H7 (cell line): ENCODE data around the gene GNA15. TPM values are rescaled to one million over a fixed set of nuclear protein-coding genes. Genes with fewer than 3 reads are reported as not detected.
"Not testable (repeated sequence)": the region's sequence is repeated elsewhere in the genome, so short reads cannot be mapped to it uniquely, and the experiment has no call there.

ENCODE experiments used
- DNase-seq: peaks from one replicate; pipeline ENCODE4 v3.0.0; 2012
- H3K27me3 ChIP-seq: 2 replicates; pipeline ENCODE4 v1.6.0; 2011; ENCODE audit warnings: mild to moderate bottlenecking, low read length; ENCODE audit not compliant: control insufficient read depth, insufficient read depth
- H3K36me3 ChIP-seq: replicated peaks from 2 replicates; pipeline ENCODE4 v1.5.1; 2011; ENCODE audit warnings: low read length; ENCODE audit not compliant: control insufficient read depth, insufficient read depth
- H3K4me3 ChIP-seq: 2 replicates; pipeline ENCODE4 v1.5.1; 2011; ENCODE audit warnings: low read depth, mild to moderate bottlenecking, control low read depth, low read length, moderate library complexity; ENCODE audit not compliant: insufficient read depth
- total RNA-seq: library from RNA; depleted of rRNA; stranded (reverse); fragments of >200 nt; shearing (Covaris generic); gene quantifications from 2 replicates; pipeline ENCODE4 v1.2.3, GENCODE V29; 2014

The GNA15 gene
- total RNA-seq, 1 experiment from 2014 or later: not detected

- H3K4me3 ChIP-seq: no peak overlapping the region
These were observed 10.3 kb downstream of the GNA15 start for GRCh38 chr19:3145909-3146676.

DNA sequence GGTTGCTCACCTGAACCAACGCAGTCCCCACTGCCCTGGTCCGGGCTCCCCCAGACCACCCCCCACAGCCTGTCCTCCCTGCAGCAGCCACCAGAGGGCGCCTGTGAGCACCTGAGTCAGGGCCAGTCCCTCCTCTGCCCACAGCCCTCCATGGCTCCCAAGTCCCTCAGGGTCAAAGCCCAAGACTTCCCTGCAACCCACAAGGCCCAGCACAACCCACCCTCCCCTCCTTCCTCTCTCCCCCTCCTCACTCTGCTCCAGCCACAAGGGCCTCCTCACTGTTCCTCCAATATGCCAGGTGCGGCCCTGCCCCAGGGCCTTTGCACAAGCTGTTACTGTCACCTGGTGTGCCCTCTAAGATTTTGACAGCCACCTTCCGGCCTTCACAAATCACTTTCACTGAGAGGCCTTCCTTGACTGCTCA lies 10.9 kb downstream of the GNA15 start:
- no peak overlapping the region for H3K4me3 ChIP-seq
- peak; percentile 92 for DNase-seq
- no peaks in the 10 kb centered on the region for H3K36me3 ChIP-seq
- H3K27me3 ChIP-seq: no peaks in the 10 kb centered on the region; the same call in 1 of the 2 replicates

More at GRCh38 chr19:3145909-3146676, 10.3 kb downstream of the GNA15 start:
- Histone ChIP-seq H3K36me3 (no peaks in the 10 kb centered on the region), H3K27me3 (no peaks in the 10 kb centered on the region; the same call in 1 of the 2 replicates)
- peak; percentile 57 for DNase-seq

GRCh38 chr19:3148503-3148902 lies 12.7 kb downstream of the GNA15 start:
- no peak overlapping the region for H3K4me3 ChIP-seq
- DNase-seq: no peak
- H3K36me3 ChIP-seq: no peaks in the 10 kb centered on the region
- no peaks in the 10 kb centered on the region; the same call in 1 of the 2 replicates for H3K27me3 ChIP-seq

DNA sequence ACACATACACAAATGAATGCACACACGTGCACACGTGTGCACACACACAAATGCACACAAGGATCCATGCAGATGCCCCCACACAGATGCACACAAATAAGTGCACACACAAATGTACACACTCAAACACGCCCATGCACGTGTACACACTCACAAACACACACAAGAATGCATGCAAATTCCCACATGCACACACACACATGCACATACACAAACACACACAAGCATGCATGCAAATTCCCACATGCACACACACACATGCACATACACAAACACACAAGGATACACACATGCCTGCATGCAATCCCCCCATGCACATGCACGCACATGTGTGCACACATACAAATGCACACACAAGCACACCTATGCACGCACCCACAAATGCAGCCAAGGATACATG lies 13.3 kb downstream of the GNA15 start:
- H3K27me3 ChIP-seq: no peaks in the 10 kb centered on the region; the same call in 1 of the 2 replicates
- DNase-seq: no peak
- no peak overlapping the region for H3K4me3 ChIP-seq
- no peaks in the 10 kb centered on the region for H3K36me3 ChIP-seq

DNA sequence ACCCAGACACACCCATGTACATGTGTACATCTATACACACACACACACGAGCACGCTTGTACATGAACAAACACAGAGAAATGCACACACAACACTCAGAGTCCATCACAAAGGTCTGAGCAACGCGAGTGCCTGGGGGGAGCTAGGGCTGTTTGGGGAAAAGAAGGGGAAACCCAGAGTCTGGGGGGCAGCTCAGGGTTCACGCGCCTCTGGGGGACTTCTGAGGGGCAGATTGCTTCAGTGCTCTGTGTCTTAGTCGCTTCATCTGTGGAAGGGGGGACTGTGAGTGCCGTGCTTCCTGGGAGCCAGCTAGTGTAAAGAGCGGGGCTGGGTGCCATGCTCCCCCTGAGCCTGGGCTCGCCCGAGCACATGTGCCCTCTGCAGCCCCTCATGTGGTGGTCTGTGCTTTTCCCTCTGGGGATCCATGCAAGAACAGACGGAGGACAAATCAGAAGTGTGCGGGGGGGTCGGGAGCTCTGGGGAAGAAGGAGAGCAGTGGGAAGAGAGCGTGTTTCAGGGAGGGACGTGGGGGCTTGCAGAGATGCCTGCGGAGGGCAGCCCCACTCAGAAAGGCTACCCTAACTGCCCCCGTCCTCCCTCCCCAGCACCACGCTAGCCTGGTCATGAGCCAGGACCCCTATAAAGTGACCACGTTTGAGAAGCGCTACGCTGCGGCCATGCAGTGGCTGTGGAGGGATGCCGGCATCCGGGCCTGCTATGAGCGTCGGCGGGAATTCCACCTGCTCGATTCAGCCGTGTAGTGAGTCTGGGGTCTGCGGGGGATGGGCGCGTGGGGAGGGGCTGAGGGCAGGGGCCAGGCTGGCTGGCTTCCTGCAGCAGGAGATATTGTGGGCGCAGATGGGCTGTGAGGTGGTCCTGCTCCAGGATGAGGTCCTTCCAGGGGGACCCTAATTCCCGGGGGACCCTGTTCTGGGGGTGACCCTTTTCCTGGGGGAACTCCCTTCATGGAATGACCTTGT lies 14.0 kb downstream of the GNA15 start:
- peak; percentile 70 for DNase-seq
- no peaks in the 10 kb centered on the region; the same call in 1 of the 2 replicates for H3K27me3 ChIP-seq
- H3K4me3 ChIP-seq: no peak overlapping the region
- H3K36me3 ChIP-seq: no peaks in the 10 kb centered on the region

- Histone ChIP-seq H3K36me3 (no peaks in the 10 kb centered on the region), H3K4me3 (no peak overlapping the region), H3K27me3 (no peaks in the 10 kb centered on the region; the same call in 1 of the 2 replicates)
- no peak for DNase-seq
These were observed 15.0 kb downstream of the GNA15 start for GRCh38 chr19:3150739-3151329.

DNA sequence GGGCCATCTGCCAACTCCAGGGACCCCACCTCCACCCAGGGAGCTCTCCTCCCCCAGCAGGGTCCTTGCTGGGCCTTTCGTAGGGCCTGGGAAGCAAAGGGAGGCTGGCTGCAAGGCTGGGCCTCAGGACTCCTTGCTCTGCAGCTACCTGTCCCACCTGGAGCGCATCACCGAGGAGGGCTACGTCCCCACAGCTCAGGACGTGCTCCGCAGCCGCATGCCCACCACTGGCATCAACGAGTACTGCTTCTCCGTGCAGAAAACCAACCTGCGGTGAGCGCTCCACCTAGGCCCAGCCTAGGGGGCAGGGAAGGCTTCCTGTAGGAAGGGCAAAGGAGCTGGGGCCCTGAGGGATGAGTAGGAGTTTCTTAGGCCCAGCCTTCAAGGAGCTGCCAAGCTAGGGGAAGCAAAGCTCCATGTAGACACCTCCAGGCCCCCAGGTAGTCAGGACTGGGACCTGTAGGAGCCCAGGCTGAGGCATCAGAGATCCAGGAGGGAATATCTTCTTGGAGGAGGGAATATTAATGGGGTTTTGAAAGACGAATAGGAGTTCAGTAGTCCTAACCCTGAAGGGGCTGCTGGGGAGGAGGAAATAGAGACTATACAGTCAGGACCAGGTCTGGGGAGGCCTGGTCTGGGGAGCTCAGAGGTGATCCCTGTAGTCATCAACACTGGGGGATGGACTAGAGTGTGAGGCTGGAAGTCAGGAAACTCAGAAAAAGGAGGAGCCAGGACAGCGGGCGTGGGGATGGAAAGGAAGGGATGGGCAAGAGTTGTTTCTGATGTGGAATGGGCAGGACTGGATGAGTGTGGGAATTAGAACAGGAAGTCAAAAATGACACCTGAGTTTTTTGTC lies 16.0 kb downstream of the GNA15 start:
- no peak overlapping the region for H3K4me3 ChIP-seq
- no peaks in the 10 kb centered on the region; the same call in 1 of the 2 replicates for H3K27me3 ChIP-seq
- no peaks in the 10 kb centered on the region for H3K36me3 ChIP-seq
- DNase-seq: peak; percentile 46

GRCh38 chr19:3152419-3152780 lies 16.6 kb downstream of the GNA15 start:
- no peaks in the 10 kb centered on the region; the same call in 1 of the 2 replicates for H3K27me3 ChIP-seq

DNA sequence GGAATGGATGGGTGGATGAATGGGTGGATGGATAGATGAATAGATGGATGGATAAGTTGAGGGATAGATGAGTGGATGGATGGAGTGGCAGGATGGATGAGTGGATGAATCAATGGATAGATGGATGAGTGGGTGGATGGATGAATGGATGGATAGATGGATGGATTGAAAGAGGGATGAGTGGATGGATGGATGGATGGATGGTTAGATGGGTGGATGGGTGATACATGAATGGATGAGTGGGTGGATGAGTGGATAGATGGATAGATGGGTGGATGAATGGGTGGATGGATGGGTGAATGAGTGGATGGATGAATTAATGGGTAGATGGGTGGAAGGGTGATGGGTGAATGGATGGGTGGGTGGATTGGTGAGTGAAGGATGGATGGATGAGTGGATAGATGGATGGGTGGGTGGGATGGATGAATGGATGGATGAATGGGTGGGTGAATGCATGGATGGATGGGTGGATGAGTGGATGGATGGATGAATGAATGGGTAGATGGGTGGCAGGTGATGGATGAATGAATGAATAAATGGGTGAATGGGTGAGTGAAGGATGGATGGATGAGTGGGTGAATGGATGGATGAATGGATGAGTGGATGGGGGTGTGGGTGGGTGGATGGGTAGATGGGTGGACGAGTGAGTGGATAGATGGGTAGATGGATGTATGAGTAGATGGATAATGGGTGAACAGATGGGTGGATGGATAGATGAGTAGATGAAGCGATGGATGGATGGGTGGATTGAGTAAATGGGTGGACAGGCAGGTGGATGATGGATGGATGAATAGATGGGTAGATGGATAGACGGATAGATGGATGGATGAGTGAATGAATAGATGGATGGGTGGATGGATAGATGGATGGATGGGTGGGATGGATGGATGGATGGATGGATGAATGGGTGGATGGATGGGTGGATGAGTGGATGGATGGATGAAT lies 17.7 kb downstream of the GNA15 start:
- no peak for DNase-seq
- no peaks in the 10 kb centered on the region; the same call in 1 of the 2 replicates for H3K27me3 ChIP-seq
- H3K4me3 ChIP-seq: no peak overlapping the region
- no peaks in the 10 kb centered on the region for H3K36me3 ChIP-seq

More at GRCh38 chr19:3152419-3152780, 16.6 kb downstream of the GNA15 start:
- Histone ChIP-seq H3K36me3 (no peaks in the 10 kb centered on the region), H3K4me3 (no peak overlapping the region)
- DNase-seq: no peak

- H3K27me3 ChIP-seq, H3K4me3 ChIP-seq, DNase-seq, H3K36me3 ChIP-seq: not testable (repeated sequence)
These were observed 18.6 kb downstream of the GNA15 start for GRCh38 chr19:3154447-3154846.

DNA sequence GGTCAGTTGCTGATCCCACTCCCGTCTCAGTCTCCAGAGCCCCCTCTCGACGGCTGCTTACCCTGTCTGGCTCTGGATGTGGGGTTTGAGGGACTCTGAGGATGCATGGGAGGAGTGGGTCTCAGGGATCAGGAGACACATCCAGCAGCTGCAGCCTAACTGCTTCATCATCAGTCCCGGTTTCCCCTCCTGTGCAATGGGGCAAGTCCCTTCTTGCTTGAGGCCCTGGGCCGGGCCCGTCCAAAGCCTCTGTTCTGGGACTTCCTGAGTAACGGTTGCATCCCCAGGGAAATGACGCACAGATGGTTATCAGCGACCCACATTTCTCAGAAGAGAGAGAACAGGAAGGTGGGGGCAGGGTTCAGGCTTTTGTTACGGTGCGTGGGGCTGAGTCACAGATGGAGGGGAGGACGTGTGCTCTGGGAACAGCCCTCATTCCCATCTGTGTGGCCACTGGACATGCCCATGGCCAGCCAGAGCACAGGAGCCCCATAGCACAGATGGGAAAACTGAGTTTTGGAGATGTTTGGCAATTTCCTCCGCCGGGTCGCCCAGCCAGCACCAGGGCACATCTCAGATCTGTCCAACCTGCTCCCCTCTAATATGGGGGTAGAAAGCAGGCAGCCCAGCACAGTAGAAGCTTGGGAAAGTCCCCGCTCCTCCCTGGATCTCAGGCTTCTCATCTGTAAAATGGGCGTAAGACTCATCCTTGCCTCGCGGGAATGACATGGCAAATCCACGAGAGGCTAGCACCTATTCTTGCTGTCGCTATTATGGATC lies 19.3 kb downstream of the GNA15 start:
- Histone ChIP-seq H3K36me3 (no peaks in the 10 kb centered on the region), H3K27me3 (no peaks in the 10 kb centered on the region), H3K4me3 (no peak overlapping the region)
- DNase-seq: no peak

GRCh38 chr19:3157096-3157845 lies 21.4 kb downstream of the GNA15 start:
- H3K36me3 ChIP-seq: no peaks in the 10 kb centered on the region
- no peak overlapping the region for H3K4me3 ChIP-seq
- DNase-seq: no peak
- H3K27me3 ChIP-seq: no peaks in the 10 kb centered on the region; the same call in 1 of the 2 replicates
